T-helper 1 cell treated with Interleukin-12 subunit alpha and Interleukin-12 subunit beta and Interleukin-4 antibody, amounts not matched to agents 30 μg/mL and 1 μg/mL, for 36 hours (primary cell): Measurements from ENCODE around the gene THADA.
"Not testable (repeated sequence)": the region's sequence is repeated elsewhere in the genome, so short reads cannot be mapped to it uniquely, and the experiment has no call there.

Experiments
- H3K27ac Mint-ChIP-seq: one replicate; pipeline ENCODE4 v1.8.0; 2021; ENCODE audit warnings: mild to moderate bottlenecking, mixed read lengths
- H3K27me3 Mint-ChIP-seq: one replicate; pipeline ENCODE4 v1.8.0; 2021; ENCODE audit warnings: low read depth, mixed read lengths
- H3K36me3 Mint-ChIP-seq: one replicate; pipeline ENCODE4 v1.8.0; 2021; ENCODE audit warnings: low read depth, mixed read lengths
- H3K4me1 Mint-ChIP-seq: one replicate; pipeline ENCODE4 v1.8.0; 2021; ENCODE audit warnings: low read depth, mixed read lengths
- H3K4me3 Mint-ChIP-seq: one replicate; pipeline ENCODE4 v1.8.0; 2021; ENCODE audit warnings: mild to moderate bottlenecking, moderate library complexity, mixed read lengths
- H3K9me3 Mint-ChIP-seq: one replicate; pipeline ENCODE4 v1.8.0; 2021; ENCODE audit warnings: mixed read lengths

THADA gene, protein sequence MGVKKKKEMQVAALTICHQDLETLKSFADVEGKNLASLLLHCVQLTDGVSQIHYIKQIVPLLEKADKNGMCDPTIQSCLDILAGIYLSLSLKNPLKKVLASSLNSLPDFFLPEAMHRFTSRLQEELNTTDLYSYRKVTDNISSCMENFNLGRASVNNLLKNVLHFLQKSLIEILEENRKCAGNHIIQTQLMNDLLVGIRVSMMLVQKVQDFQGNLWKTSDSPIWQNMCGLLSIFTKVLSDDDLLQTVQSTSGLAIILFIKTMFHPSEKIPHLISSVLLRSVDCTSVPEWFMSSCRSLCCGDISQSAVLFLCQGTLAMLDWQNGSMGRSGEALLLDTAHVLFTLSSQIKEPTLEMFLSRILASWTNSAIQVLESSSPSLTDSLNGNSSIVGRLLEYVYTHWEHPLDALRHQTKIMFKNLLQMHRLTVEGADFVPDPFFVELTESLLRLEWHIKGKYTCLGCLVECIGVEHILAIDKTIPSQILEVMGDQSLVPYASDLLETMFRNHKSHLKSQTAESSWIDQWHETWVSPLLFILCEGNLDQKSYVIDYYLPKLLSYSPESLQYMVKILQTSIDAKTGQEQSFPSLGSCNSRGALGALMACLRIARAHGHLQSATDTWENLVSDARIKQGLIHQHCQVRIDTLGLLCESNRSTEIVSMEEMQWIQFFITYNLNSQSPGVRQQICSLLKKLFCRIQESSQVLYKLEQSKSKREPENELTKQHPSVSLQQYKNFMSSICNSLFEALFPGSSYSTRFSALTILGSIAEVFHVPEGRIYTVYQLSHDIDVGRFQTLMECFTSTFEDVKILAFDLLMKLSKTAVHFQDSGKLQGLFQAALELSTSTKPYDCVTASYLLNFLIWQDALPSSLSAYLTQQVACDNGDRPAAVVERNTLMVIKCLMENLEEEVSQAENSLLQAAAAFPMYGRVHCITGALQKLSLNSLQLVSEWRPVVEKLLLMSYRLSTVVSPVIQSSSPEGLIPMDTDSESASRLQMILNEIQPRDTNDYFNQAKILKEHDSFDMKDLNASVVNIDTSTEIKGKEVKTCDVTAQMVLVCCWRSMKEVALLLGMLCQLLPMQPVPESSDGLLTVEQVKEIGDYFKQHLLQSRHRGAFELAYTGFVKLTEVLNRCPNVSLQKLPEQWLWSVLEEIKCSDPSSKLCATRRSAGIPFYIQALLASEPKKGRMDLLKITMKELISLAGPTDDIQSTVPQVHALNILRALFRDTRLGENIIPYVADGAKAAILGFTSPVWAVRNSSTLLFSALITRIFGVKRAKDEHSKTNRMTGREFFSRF (N-terminal part only)

DNA sequence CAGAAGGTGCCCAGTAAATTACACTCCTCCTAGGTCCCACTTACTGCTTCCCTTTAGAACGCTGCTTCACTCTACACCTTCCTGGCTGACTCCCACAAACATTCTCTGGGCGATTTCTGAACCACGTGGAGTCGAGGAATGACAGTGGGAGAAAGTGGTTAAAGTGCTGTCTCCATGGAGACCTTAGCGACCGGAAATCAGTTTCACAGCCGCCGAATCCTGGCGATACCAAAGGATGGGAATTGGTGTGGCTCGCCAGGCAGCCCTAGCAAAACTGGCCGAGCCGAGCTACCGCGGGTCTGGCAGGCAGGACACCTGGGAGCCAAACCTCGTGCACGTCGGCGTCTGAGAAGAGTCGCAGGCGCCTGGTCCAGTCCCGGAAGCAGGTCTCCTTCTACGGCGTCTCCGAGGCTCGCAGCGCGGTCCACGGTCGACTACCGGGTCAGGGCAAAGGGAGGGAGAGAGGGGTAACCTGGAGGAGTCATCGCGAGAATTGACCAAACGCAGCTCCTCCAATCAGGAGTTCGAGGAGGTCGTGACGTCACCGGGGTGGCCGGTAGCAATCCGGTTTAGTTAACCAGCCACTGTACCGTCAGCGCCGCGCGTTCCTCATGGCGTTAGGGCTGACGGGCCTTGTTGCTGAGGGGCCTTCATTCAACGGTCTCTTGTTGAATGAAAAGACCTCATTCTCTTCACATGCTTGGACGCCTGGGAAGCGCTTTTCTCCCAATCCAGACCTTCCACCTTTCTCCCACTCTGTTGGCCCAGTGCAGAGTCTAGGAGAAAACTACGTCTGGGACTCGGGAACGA lies at the start of gene THADA:
THADA (minus strand) TSS at position 436 of the 810 bp plus-strand sequence. CDS start 3,646 bp downstream, outside the sequence.
- Mint-ChIP-seq H3K9me3 (no peaks in the 10 kb centered on the region), H3K4me1 (peaks cover 19% of the 10 kb centered on the region), H3K27me3 (no peaks in the 10 kb centered on the region), H3K4me3 (peak within 1 kb of the TSS; percentile 91), H3K36me3 (peaks cover 7% of the 10 kb centered on the region), H3K27ac (peak within 1 kb of the TSS; percentile 95)

DNA sequence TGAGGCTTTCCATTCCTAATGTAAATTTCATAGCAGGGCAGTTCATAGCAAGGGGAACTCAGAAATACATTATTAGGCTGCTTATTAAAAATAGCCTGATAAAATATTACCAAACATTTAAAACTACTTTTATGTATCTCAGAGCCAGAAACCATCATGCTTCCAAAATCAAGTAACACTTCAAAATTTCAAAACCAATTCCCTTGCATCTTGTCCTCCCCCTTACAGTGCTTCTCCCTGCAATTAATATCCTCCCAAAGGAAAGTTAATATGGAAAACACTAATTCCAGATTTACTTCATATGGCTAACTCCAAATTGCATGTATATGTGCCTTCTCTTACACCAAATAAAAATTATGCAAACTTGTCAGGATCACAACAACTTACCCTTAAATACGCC lies 47.8 kb upstream of the THADA start:
- Mint-ChIP-seq H3K4me1 (no peaks in the 10 kb centered on the region), H3K4me3 (no peak overlapping the region), H3K27ac (no peak overlapping the region), H3K36me3 (no peaks in the 10 kb centered on the region), H3K27me3 (peaks cover 18% of the 10 kb centered on the region), H3K9me3 (peaks cover 5% of the 10 kb centered on the region)

DNA sequence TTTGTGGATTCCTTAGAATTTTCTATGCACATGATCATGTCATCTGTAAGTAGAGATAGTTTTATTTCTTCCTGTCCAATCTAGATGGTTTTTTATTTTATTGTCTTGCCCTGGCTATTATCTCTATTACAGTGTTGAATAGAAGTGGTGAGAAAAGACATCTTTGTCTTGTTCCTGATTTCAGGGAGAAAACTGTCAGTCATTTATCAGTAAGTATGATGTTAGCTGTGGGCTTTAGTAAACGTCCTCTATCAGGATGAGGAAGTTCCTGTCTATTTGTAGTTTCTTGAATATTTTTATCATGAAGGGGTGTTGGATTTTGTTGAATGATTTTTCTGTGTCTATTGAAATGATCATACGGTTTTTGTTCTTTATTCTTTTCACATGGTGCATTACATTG lies 46.5 kb upstream of the THADA start:
- Mint-ChIP-seq H3K27me3 (peaks cover 26% of the 10 kb centered on the region), H3K36me3 (no peaks in the 10 kb centered on the region)

DNA sequence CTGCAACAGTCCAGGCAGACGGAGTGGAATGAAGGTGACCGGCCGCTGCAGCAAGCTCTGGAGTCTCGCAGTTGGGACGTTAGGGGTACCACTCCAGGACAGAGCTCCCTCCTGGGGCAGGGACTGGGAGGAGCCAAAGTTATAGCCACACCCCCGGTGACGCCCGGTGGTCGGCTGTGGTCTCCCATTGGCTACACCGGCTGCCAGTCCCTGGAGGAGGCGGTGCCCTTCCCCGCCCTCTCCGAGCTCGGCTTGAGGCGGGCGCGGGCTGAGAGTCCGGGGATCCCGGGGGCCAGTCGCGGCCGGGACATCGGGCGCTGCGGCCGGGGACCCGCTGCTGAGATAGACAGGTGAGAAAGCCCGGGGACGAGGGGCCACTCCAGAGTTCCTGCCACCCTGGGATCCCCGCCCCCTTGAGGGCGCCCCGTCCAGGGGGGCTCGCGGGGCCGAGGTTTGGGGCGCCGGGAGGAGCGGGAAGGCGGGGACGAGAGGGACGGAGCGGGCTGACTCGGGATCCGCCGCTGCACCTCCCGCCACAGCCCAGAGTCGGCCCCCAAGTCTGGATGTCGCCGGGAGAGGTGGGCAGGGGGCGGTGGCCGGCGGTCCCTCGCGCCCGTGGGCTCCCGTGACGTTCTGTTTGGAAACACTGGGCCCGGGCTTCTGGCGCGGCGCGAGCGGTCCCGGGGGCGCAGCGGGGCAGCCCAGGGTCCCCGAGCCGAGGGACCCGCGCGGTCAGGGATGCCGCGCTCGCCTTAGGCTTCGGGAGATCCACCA lies 41.4 kb upstream of the THADA start, which contains the start of gene PLEKHH2:
PLEKHH2 (plus strand) TSS at position 231 of the 774 bp plus-strand sequence. CDS start 7,414 bp downstream, outside the sequence.
- peak within 1 kb of the TSS; percentile 95 for H3K4me3 Mint-ChIP-seq
- H3K36me3 Mint-ChIP-seq, result no peaks in the 10 kb centered on the region
- H3K9me3 Mint-ChIP-seq, result peaks cover 5% of the 10 kb centered on the region
- peaks cover 50% of the 10 kb centered on the region for H3K27me3 Mint-ChIP-seq
- peak within 1 kb of the TSS; percentile 29 for H3K27ac Mint-ChIP-seq
- H3K4me1 Mint-ChIP-seq, result peaks cover 11% of the 10 kb centered on the region

More for the DNA sequence above, 46.5 kb upstream of the THADA start:
- H3K9me3 Mint-ChIP-seq, result peaks cover 5% of the 10 kb centered on the region
- H3K4me1 Mint-ChIP-seq, result peaks cover 5% of the 10 kb centered on the region
- H3K27ac Mint-ChIP-seq, result no peak overlapping the region
- H3K4me3 Mint-ChIP-seq, result no peak overlapping the region

DNA sequence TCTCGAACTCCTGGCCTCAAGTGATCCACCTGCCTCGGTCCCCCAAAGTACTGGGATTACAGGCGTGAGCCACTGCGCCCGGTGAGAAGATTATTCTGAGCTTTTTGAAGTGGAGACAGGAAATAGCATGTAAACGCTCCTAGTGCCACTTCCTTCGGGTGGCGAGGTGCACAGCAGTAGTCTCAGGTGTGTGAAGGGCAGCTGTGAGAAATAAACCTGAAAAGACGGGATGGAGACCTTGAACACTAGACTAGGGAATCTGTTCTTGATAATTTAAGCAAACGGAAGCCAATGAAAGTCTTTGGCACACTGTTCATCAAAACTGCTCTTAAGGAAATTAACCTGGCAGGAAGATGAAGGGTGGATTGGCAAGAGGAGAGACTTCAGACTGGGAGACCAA lies 40.8 kb upstream of the THADA start:
- Mint-ChIP-seq H3K4me1 (peaks cover 11% of the 10 kb centered on the region), H3K27me3 (peaks cover 55% of the 10 kb centered on the region), H3K36me3 (no peaks in the 10 kb centered on the region), H3K27ac (peak overlapping the region; percentile 29), H3K9me3 (peaks cover 5% of the 10 kb centered on the region), H3K4me3 (peak overlapping the region; percentile 95)

DNA sequence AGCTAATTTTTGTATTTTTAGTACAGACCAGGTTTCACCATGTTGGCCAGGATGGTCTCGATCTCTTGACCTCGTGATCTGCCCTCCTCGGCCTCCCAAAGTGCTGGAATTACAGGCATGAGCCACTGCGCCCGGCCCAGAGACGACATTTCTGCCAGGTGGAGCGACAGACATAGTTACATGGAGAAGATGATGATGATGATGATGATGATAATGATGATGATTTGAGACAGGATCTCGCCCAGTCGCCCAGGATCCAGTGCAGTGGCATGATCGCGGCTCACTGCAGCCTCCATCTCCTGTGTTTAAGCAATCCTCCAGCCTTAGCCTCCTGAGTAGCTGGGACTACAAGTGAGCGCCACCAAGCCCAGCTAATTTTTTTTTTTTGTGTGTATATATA lies 40.3 kb upstream of the THADA start:
- H3K27ac Mint-ChIP-seq, H3K36me3 Mint-ChIP-seq, H3K9me3 Mint-ChIP-seq: not testable (repeated sequence)
- Mint-ChIP-seq H3K27me3 (peaks cover 58% of the 10 kb centered on the region), H3K4me1 (peaks cover 11% of the 10 kb centered on the region), H3K4me3 (peak overlapping the region; percentile 36)

DNA sequence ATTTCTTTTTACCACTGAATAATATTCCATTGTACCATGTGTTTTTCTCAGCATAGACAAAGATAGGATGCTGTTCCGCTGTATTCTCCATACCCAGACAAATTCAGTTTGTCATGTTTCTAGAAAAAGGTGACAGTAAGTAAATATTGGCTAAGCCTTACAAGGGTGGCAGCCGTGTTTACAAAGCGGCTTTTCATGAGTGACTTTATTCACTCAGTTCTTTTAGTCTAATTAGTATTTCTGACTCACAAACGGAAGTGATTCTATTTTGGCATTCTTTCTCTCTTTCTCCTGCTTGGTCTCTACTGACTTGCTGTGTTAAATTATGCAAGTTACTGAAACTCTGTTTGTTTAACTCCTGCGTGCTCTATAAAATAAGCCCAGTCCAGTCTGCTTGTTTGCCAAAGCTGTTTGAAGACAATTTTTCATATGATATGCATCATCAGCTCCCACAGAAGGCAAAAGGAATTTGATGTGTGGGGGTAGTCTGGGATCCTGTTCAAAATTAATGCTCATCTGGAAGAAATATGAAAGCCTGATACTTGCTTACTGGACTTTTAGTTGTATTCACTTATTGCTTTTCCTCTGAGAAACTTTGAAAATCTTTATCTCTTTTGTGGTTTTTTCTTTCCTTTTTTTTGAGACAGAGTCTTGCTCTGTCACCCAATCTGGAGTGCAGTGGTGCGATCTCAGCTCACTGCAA lies 38.9 kb upstream of the THADA start:
- H3K9me3 Mint-ChIP-seq, result peaks cover 5% of the 10 kb centered on the region
- H3K4me1 Mint-ChIP-seq, result peaks cover 11% of the 10 kb centered on the region
- H3K27me3 Mint-ChIP-seq, result peaks cover 68% of the 10 kb centered on the region
- H3K4me3 Mint-ChIP-seq, result no peak overlapping the region
- H3K36me3 Mint-ChIP-seq, result no peaks in the 10 kb centered on the region
- H3K27ac Mint-ChIP-seq, result no peak overlapping the region

DNA sequence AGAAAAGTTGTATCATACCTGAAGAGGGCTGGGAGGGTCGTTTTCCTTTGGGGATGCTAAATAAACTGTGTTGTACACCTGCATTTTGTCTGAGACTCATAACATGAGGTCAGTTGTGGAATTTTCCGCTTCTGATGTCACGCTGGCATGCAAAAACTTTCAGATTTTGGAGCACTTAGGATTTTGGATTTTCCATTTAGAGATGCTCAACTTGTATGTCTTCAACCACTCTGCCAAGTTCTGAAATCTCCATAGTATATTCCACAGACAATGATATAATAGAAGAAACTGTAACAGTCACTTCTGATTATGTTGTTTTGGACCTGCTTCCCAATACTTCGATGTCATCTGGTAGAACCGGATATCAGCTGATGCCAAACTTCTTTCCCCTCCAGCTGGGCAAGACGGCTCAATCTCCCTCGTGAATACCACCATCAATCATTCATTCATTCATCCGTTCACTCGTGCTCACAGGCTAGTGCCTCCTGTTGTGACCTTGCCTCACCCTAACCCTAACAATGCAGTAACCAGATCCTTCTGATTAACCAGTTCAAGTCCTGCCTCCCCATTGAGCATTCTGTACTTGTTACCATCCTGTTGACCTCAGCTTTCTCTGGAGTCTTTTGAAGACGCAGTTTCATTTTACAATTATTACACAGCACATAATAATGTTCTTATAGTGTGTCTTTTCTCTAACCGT lies 35.9 kb upstream of the THADA start:
- Mint-ChIP-seq H3K4me1 (peaks cover 4% of the 10 kb centered on the region), H3K27me3 (peaks cover 61% of the 10 kb centered on the region), H3K4me3 (no peak overlapping the region), H3K27ac (no peak overlapping the region), H3K9me3 (no peaks in the 10 kb centered on the region), H3K36me3 (no peaks in the 10 kb centered on the region)

DNA sequence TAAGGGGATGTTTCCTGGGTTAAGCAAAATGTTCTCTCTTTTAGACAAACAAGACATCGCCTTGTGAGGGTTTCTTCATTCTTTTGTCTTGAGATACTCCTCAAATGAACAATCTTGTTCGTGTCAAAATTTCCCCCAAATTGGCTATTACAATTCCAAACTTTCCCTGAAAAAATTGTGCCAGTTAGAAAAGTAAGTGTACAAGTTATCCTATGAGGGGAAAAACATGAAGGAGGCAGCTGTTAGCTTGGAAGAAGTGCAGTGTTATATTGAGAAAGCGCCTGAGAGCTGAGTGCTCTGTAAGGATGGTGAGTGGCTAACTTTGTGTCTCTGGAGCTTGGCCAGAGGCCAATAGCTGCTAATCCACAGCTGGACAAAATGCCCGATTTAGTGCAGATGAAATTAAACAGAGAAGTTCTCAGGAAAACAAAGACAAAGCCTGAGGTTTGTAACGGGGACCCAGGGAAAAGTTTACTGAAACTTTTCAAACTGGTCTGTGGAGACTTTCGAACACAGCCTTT lies 27.2 kb upstream of the THADA start:
- no peaks in the 10 kb centered on the region for H3K4me1 Mint-ChIP-seq
- no peaks in the 10 kb centered on the region for H3K9me3 Mint-ChIP-seq
- no peak overlapping the region for H3K27ac Mint-ChIP-seq
- no peak overlapping the region for H3K4me3 Mint-ChIP-seq
- peaks cover 31% of the 10 kb centered on the region for H3K27me3 Mint-ChIP-seq
- no peaks in the 10 kb centered on the region for H3K36me3 Mint-ChIP-seq

DNA sequence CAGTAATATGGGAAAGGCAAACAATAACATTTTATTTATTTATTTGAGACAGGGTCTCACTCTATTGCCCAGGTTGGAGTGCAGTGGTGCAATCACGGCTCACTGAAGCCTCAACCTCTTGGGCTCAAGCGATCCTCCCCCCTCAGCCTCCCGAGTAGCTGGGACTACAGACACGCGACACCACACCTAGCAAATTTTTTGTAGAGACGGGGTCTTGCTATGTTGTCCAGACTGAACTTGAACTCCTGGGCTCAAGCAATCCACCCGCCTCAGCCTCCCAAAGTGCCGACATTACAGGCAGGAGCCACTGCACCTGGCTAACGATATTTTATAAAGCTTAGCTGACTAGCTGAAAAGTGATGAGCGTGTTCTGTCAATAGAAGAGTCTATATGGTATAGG lies 23.7 kb upstream of the THADA start:
- Mint-ChIP-seq H3K4me1 (no peaks in the 10 kb centered on the region), H3K27me3 (peaks cover 34% of the 10 kb centered on the region), H3K9me3 (no peaks in the 10 kb centered on the region), H3K4me3 (no peak overlapping the region), H3K27ac (no peak overlapping the region), H3K36me3 (no peaks in the 10 kb centered on the region)

DNA sequence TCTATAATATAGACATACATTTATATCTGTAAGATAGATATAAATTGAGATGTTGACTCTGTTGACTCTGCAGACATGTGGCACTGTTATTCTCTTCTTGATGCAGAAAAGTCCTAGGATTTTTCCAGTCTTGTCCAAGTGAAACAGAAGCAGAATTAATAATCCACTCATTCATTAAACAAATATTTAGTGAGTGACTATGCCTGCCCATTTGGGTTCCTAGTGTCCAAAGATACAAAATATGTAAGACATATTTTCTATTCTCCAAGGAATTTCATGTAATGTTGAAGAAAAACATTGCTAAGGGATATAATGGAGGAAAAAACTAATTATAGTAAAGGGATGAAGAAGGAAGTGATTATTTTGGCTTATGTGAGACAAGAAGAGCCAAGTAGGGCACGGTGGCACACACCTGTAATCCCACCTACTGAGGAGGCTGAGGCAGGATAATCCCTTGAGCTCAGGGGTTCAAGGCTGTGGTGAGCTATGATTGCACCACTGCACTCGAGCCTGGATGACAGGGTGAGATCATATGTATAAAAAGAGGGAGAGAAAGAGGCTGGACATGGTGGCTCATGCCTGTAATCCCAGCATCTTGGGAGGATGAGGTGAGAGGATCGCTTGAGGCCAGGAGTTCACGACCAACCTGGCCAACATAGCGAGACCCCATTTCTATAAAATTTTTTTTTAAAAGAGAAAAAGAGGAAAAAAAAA lies 21.3 kb upstream of the THADA start:
- Mint-ChIP-seq H3K4me3 (no peak overlapping the region), H3K4me1 (peaks cover 2% of the 10 kb centered on the region), H3K27ac (no peak overlapping the region), H3K9me3 (no peaks in the 10 kb centered on the region), H3K27me3 (peaks cover 24% of the 10 kb centered on the region), H3K36me3 (no peaks in the 10 kb centered on the region)
